Measurements from ENCODE around the gene GAD1. TPM values are rescaled to one million over a fixed set of nuclear protein-coding genes. Genes with fewer than 3 reads are reported as not detected.

The GAD1 gene
- total and polyA plus RNA-seq, 10 of the 15 experiments (the other 5 are each of a cell fraction or from before 2014, with no cell fraction given) = 0.04 to 3.4 (median 0.42) TPM

DNA sequence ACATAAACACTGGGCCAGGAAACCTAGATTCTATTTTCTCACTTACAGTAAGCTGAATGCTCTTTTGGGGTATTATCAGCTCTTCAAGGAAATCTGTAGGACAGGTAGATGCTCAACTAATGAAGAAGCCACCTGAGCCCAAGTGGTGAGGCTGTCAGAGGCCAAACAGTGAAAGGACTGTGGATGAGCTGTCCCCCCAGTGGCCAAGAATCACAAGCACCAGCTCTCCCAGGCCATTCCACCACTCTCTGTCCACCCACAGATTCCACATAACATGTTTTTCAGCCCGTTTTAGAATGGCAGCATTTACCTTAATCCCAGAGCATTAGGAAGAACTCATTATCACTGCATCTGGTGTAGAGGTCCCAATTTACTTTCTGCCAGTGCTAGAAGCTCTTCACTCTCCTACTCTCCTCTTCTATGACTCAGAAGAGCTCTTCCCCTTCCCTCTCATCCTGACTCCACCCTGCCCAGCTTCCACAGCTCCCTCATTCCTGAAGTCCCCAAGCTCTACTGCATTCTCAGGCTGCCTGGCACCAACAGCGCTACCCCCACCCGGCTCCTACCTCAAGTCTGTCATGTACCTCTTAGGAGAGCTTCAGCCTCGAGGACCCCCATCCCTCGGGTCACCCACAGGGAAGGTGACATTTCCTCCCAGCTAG, 68.6 kb downstream of the GAD1 start (continued):
- TF ChIP-seq ETV6 (conservative IDR thresholded peaks at IDR 0.05 in 1 of 2, IDR thresholded peaks at IDR 0.05 in 1 of 2; ENCODE audit: borderline replicate concordance in 1 of 2, low read depth in 1 of 2) = no peak
- TF ChIP-seq, protein P1, sequence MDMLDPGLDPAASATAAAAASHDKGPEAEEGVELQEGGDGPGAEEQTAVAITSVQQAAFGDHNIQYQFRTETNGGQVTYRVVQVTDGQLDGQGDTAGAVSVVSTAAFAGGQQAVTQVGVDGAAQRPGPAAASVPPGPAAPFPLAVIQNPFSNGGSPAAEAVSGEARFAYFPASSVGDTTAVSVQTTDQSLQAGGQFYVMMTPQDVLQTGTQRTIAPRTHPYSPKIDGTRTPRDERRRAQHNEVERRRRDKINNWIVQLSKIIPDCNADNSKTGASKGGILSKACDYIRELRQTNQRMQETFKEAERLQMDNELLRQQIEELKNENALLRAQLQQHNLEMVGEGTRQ (IDR thresholded peaks at IDR 0.05; ENCODE audit: borderline replicate concordance, low read depth, low read length) = no peak
- no peak for TF ChIP-seq IKZF1 (conservative IDR thresholded peaks at IDR 0.05)
- TF ChIP-seq MYB (IDR thresholded peaks at IDR 0.05; ENCODE audit: borderline replicate concordance, low read depth, low read length) = no peak
- TF ChIP-seq, protein P2, sequence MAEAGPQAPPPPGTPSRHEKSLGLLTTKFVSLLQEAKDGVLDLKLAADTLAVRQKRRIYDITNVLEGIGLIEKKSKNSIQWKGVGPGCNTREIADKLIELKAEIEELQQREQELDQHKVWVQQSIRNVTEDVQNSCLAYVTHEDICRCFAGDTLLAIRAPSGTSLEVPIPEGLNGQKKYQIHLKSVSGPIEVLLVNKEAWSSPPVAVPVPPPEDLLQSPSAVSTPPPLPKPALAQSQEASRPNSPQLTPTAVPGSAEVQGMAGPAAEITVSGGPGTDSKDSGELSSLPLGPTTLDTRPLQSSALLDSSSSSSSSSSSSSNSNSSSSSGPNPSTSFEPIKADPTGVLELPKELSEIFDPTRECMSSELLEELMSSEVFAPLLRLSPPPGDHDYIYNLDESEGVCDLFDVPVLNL (IDR thresholded peaks at IDR 0.05; ENCODE audit: low read depth, low read length) = no peak
- no peak for TF ChIP-seq MYC (IDR thresholded peaks at IDR 0.05; ENCODE audit: insufficient read depth, insufficient read length, insufficient replicate concordance, low read length, severe bottlenecking)

DNA sequence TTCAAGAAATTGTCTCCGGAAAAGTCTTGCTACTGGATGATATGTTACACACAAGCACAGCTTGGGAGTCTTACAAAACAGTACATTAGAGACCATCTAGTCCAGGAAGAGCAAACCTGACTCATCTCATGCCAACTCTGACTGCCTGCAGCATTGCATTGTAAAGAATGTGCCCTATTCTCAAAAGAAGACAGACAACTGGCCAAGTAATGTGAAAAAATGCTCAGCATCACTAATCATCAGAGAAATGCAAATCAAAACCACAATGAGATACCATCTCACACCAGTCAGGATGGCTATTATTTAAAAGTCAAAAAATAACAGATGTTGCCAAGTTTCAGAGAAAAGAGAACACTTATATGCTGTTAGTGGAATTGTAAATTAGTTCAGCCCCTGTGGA, 69.7 kb downstream of the GAD1 start:
- no peaks in the 10 kb centered on the region for H3K36me3 ChIP-seq (ENCODE audit: control insufficient read depth in 2 of 2, insufficient read depth in 2 of 2, low read length in 1 of 2)
- H3K27ac ChIP-seq (ENCODE audit: control insufficient read depth, insufficient read depth) = no peak overlapping the region
- ChIA-PET SMC1A (ENCODE audit: uncharacterized antibody, unreplicated experiment) (no interaction called here), POLR2A (interaction anchor here (0.6 kb wide), 1 partner anchor 1267 kb away, joined by 3 read pairs; no protein-coding TSS in a partner anchor), CTCF (interaction anchor here (2.2 kb wide), 1 partner anchor 13 kb away, joined by 9 read pairs; no protein-coding TSS in a partner anchor), RAD21 (ENCODE audit: unreplicated experiment) (no interaction called here)
- no TSS peak for BruUV-seq (replicated peaks)
- no peak overlapping the region for H3K9ac ChIP-seq (ENCODE audit: control insufficient read depth, insufficient read depth, low read length)
- ATAC-seq (peak; percentile 64), DNase-seq (ENCODE audit: low read depth, low spot score) (no peak), FAIRE-seq (no peak)
- no peak overlapping the region for H3K4me2 ChIP-seq (ENCODE audit: control insufficient read depth, insufficient read depth)
- no peaks in the 10 kb centered on the region for H3K9me3 ChIP-seq (replicated peaks; ENCODE audit: control insufficient read depth, insufficient read depth, low read length)
- intact Hi-C loops (cut with micrococcal nuclease; ENCODE audit: unreplicated experiment) = no loop called here
- WGBS (ENCODE audit: insufficient coverage, insufficient replicate concordance, low lambda C conversion rate, missing lambda C conversion rate) = 50% methylated on average over 1 of the region's 1 CpG
- no peaks in the 10 kb centered on the region for H3K4me1 ChIP-seq (ENCODE audit: control insufficient read depth, insufficient read depth, low read length)
- no peaks in the 10 kb centered on the region for H3K27me3 ChIP-seq (replicated peaks in 1 of 2; ENCODE audit: control insufficient read depth in 2 of 2, insufficient read depth in 2 of 2, low read length in 1 of 2)
- no peaks in the 10 kb centered on the region for H4K20me1 ChIP-seq (ENCODE audit: control insufficient read depth, insufficient read depth)
- no peaks in the 10 kb centered on the region for H3K79me2 ChIP-seq (ENCODE audit: control insufficient read depth, insufficient read depth, low read length)
- H2AFZ ChIP-seq (ENCODE audit: control insufficient read depth, low read depth, low read length) = no peak overlapping the region
- TF ChIP-seq, protein P3, sequence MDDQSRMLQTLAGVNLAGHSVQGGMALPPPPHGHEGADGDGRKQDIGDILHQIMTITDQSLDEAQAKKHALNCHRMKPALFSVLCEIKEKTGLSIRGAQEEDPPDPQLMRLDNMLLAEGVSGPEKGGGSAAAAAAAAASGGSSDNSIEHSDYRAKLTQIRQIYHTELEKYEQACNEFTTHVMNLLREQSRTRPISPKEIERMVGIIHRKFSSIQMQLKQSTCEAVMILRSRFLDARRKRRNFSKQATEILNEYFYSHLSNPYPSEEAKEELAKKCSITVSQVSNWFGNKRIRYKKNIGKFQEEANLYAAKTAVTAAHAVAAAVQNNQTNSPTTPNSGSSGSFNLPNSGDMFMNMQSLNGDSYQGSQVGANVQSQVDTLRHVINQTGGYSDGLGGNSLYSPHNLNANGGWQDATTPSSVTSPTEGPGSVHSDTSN (IDR thresholded peaks at IDR 0.05; ENCODE audit: insufficient replicate concordance, low read depth, low read length) = no peak
- no peak for TF ChIP-seq SMC3 (IDR thresholded peaks at IDR 0.05; ENCODE audit: borderline replicate concordance, low read length)
- TF ChIP-seq, protein P4, sequence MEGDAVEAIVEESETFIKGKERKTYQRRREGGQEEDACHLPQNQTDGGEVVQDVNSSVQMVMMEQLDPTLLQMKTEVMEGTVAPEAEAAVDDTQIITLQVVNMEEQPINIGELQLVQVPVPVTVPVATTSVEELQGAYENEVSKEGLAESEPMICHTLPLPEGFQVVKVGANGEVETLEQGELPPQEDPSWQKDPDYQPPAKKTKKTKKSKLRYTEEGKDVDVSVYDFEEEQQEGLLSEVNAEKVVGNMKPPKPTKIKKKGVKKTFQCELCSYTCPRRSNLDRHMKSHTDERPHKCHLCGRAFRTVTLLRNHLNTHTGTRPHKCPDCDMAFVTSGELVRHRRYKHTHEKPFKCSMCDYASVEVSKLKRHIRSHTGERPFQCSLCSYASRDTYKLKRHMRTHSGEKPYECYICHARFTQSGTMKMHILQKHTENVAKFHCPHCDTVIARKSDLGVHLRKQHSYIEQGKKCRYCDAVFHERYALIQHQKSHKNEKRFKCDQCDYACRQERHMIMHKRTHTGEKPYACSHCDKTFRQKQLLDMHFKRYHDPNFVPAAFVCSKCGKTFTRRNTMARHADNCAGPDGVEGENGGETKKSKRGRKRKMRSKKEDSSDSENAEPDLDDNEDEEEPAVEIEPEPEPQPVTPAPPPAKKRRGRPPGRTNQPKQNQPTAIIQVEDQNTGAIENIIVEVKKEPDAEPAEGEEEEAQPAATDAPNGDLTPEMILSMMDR (IDR thresholded peaks at IDR 0.05 in 2 of 3, conservative IDR thresholded peaks at IDR 0.05 in 1 of 3; ENCODE audit: control insufficient read depth in 2 of 3, extremely low read depth in 1 of 3, insufficient read depth in 1 of 3, low read depth in 3 of 3, low read length in 3 of 3) = no peak
- no peak for TF ChIP-seq IRF4 (IDR thresholded peaks at IDR 0.05; ENCODE audit: low read depth, low read length)
- no peak for TF ChIP-seq TCF3 (IDR thresholded peaks at IDR 0.05; ENCODE audit: borderline replicate concordance, insufficient read depth, low read depth, low read length)
- TF ChIP-seq, protein P5, sequence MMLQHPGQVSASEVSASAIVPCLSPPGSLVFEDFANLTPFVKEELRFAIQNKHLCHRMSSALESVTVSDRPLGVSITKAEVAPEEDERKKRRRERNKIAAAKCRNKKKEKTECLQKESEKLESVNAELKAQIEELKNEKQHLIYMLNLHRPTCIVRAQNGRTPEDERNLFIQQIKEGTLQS (IDR thresholded peaks at IDR 0.05; ENCODE audit: borderline replicate concordance, extremely low read depth, low read depth, low read length) = no peak
- no peak for TF ChIP-seq RB1 (IDR thresholded peaks at IDR 0.05; ENCODE audit: borderline replicate concordance)
- TF ChIP-seq, protein P1 (IDR thresholded peaks at IDR 0.05; ENCODE audit: borderline replicate concordance, low read depth, low read length) = no peak
- H3K4me3 ChIP-seq = no peak overlapping the region
- in situ Hi-C loops (cut with MboI) = no loop called here
